Measurements from ENCODE around the gene EYS.
"Not testable (repeated sequence)": the region's sequence is repeated elsewhere in the genome, so short reads cannot be mapped to it uniquely, and the experiment has no call there.

The EYS gene

DNA sequence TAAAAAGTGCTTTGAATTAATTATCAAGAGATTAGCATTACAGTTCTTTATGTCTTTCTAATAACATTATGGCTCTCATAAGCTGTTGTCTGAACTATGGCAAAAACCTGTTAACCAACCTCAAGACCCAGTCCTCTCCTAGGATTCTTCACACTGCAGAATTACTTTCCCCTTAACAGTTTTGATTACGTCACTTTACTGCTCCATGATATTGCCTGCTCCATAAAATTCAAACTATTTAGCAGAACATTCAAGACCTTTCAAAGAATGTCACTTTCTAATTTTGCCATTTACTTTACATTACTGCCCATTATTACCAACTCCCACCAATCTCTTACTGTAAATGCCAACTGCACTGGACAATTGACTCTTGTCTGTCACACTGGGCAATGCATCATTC is 1227.9 kb downstream of the EYS start:
- DNase-seq (ENCODE audit: low read depth in 3 of 3) = no peak

DNA sequence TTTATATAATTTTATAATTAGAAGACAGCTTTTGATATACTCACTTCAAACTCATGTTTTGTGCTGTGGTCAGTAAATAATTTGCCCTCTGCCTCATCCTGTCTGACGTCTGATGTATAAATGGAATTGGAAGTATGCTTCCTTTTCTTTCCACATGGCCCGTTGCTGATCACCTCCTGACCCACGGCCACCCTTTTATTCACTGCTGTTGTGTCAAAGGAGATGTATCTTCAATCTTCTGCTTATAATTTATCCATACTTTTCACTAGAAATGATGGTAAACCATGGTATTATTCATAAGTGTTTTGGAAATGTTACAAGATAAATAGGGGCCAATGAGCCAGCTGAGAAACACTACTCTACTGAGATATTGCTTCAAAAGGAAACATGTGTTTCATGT is 1229.6 kb downstream of the EYS start:
- DNase-seq (ENCODE audit: low read depth in 3 of 3) = no peak

DNA sequence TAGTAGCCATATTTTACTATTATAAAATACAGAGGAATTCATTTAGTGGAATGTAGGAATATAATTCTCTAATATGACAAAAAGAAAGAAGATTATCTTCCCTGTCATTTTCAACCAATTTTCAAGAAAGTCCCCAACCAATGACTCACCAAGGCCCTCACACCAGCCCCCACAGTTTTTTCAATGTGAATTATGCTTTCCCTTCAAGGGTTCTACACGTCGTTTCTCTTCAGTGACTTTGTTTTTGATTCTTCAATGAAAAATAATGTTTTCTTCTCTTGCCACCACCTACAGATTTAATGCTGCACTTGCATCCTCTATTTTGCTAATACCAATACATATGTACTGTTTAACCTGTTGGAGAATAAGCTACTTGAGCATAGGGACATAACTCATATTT is 1230.1 kb downstream of the EYS start:
- DNase-seq (ENCODE audit: low read depth in 3 of 3) = no peak

DNA sequence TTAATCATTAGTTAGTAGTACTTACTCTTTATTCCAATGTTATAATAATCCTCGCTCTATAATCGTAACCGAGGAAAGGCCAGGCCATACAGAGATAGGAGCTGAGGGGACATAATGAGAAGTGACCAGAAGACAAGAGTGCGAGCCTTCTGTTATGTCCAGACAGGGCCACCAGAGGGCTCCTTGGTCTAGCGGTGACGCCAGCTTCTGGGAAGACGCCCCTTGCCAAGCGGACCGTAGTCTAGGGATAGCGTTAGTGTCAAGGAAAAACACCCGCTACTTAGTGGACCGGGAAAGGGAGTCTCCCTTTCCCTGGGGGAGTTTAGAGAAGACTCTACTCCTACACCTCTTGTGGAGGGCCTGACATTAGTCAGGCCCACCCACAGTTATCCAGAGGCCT is 1237.6 kb downstream of the EYS start:
- not testable (repeated sequence) for DNase-seq (ENCODE audit: low read depth in 3 of 3)

DNA sequence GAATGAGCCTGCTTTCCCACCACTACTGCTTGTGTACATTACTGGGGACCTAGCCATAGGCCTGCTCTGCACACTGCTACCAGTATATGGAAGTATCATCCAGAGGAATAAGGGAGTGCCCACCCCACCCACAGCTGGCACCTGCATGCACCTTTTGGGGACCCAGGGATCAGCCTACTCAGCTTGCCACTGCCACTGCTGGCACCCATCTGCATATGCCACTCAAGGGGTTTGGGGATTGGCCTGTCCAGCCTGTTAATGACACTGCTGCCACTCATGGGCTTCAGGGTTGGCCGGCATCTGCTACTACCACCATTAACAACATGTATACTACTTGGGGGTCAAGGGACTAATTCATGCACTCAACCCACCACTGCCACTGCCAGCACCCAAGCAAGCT is 1239.4 kb downstream of the EYS start:
- DNase-seq (ENCODE audit: low read depth in 3 of 3) = no peak

DNA sequence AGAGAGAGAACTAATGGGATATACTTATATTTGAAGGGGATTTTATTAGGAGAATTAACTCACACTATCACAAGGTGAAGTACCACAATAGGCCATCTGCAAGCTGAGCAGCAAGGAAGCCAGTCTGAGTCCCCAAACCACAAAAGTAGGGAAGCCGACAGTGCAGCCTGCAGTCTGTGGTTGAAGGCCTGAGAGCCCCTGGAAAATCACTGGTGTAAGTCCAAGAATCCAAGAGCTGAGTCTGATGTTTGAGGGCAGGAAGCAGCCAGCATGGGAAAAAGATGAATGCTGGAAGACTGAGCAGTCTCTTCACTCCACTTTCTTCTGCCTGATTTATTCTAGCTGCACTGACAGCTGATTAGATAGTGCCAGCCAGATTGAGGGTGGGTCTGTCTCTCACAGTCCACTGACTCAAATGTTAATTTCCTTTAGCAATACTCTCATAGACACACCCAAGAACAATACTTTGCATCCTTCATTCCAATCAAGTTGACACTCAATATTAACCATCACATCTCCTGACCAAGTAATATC is 1247.5 kb downstream of the EYS start:
- DNase-seq (ENCODE audit: low read depth in 3 of 3) = no peak

DNA sequence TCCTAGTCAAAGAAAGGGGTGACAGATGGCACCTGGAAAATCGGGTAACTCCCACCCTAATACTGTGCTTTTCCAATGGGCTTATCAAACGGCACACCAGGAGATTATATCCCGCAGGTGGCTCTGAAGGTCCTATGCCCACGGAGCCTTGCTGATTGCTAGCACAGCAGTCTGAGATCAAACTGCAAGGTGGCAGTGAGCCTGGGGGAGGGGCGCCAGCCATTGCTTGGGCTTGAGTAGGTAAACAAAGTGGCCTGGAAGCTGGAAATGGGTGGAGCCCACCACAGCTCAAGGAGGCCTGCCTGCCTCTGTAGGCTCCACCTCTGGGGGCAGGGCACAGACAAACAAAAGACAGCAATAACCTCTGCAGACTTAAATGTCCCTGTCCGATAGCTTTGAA is 1258.9 kb downstream of the EYS start:
- not testable (repeated sequence) for DNase-seq (ENCODE audit: low read depth in 3 of 3)

DNA sequence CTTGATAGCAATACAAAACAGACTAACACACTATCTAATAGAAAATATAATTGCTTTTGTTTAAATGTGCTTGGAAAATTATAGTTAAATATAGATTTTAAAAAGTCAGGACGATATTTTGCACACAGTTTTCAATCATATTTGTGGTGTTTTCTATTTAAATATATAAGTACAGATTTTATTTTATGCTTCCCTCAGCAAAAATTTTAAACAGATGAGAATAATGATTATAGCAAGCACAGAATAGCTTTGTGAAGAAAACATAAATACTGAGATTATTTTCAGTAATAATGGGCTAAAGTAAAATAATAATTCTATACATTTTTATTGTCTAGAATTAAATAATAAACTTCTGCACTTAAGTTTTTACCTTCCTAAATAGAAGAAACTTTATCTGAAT is 1262.0 kb downstream of the EYS start:
- no peak for DNase-seq (ENCODE audit: low read depth in 3 of 3)

DNA sequence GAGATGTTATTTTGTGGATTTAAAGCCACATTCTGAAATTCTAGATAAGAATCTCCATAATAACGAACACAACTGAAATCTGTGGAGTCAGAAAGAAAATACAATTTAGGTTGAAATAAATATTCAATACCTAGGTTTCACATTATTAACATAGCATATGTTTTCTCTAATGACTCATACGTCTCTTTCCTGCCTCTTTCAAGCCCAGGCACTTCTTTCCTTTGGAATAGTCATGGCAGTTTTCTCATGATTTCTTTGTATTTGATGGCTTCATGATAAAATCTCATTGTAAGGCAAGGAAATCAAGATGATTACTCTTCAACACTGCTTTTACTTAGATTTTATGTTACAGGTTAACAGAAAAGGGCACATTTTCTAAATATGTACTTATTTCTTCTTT is 1267.8 kb downstream of the EYS start:
- no peak for DNase-seq (ENCODE audit: low read depth in 3 of 3)

DNA sequence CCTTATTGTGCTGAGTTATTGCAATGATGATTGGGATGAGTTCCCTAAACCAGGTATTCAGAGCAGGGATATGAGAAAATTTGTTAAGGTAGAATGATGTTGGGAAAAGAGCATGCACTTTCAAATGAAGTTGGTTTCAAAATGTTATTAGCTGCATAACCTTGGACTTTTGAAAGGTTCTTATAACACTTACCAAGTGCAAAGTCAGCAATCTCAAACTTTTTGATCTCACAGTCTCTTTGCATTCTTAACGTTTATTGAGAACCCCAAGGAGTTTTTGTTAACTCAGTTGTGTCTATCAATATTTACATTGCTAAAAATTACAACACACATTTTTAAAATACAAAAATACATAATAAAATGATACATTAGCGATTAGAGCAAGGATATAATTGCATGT is 1269.0 kb downstream of the EYS start:
- DNase-seq (ENCODE audit: low read depth in 3 of 3) = no peak

DNA sequence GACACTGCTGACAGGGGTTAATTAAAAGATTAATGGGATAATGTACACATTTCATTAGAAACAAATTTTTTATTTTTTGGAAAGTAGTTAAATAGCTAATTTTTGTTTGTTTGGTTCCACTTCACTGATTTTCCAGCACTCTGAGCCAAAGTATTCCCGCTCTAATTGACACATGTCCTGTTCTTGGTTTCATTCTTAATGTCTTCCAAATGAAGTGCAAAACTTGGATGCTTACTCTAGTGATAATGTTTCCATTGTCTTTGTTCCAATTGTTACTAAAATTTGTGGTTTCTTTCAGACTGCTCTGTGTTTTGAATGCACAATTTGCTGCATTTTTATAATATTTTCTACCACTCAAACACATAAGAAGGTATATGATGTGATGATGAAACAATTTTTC is 1277.1 kb downstream of the EYS start:
- DNase-seq (ENCODE audit: low read depth in 3 of 3) = no peak

DNA sequence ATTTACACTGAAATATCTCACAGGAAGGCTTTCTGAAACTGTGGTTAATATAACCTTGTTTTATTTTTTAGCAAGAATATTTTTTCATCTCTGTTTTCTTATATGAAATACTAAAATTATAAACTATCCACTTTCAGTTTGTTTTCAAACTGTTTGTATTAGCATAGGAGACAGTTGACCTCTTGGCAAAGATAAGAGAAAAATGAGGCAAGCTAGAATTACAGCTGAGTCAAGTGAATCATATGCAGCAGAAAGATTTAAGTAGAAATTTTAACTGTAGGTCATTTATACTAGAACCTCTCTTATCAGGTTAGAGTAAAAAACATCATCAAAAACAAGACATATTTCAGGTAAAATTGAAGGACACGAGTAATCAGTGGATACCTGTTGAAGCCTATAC is 1278.8 kb downstream of the EYS start:
- DNase-seq (ENCODE audit: low read depth in 3 of 3) = no peak

DNA sequence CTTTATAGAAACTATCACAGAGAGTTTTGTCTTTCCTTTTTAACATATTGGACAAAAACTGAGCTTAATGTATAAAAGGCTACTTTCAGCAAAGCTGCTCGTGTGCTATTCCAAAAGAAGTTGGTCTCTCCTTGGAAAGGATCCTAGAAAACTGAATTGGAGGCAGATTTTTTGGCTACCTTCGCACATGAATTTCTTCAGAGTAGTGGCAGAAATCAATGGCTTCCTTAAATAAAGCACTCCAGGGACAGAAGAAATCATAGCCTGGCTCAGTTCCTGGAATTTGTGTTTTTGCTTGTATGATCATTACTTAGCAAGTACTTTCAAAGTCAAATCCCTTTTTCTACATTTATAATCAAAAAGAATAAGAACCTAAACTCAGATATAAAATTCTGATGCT is 1291.1 kb downstream of the EYS start:
- no peak for DNase-seq (ENCODE audit: low read depth in 3 of 3)

DNA sequence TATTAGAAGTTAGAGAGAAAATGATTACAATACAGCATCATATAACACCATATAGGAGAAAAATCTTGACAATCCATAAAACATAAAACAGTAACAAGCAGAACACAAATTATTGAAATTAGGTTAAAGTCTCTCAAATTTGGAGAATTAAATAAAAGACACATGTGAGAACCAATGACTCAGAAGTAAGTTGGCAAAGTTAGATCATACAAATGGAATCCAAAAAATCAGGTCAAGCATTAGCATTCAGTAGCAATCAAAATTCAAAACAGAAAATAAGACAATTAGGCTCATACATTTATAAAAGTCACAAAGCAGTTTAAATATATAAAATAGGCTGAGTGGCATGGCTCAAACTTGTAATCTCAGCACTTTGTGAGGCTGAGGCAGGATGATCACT is 1295.8 kb downstream of the EYS start:
- no peak for DNase-seq (ENCODE audit: low read depth in 3 of 3)

DNA sequence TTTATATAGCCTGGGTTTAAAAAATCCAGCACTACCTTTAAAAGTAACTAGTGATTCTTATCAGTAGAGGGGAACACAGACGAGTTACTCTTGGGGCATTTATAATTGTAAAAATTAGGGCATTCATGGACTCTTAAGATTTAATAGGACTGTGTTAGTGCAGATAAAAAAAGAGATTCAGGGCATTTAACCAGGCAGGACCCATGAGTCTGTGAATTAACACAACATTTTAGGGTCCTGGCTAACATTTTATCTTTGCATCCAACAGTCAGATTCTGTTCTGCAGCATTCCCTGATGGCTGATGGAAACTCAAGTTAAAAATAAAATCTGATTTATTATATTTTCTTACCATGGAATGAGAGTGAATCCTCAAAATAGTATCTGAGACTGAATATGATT is 1297.1 kb downstream of the EYS start:
- no peak for DNase-seq (ENCODE audit: low read depth in 3 of 3)

DNA sequence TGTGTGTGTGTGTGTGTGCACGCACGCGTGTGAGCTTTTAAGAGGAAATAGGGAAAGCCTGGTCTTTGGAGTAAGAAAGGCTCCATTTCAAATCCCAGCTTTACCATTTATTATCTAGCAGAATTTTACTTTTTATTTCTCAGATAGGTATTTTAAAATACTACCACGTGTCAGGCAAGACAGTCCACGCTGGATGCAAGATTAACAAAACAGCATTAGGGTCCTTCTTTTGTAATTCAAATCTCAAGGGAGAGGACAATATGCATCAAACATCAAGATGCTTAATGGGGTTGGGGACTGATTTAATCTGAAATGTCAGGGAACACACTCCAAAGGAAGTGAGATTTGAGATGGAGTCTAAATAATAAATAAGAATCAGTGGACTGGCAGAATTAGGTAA is 1302.6 kb downstream of the EYS start:
- DNase-seq (ENCODE audit: low read depth in 3 of 3) = no peak

DNA sequence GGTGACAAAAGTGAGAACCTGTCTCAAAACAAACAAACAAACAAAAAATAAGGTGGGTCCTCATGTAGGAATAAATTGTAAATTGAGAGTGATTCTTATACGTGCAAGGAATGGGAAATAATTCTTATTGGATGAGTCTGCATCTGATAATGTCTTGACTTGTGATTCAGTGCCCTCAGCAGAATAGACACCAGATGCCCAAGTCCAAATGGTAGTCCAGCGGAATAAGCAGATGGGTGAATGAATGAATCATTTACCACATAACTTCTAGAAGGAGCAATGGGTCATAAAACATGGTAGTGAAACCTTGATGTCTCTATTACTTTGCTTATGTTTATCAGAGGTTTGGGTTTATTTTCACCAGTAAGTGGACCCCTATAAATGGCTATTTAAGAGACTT is 1323.7 kb downstream of the EYS start:
- DNase-seq (ENCODE audit: low read depth in 3 of 3) = no peak

DNA sequence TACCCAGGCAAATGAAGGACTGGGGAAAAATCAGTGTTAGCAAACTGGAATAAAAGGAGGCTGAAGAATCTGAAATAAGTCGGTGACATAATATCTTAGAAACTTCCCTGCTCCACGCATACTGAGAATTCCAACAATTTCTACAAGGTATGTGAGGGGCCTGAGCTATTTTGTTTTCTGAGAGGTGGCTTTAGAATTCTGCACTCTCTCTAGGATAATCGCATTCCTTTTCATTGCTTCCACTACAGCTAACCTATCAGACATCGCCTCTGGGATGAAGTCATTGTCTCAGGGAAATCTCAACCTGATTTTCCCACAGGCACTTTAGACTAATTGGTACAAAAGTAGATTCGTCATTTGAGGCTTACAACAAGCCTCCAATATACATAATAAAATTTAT is 1330.6 kb downstream of the EYS start:
- no peak for DNase-seq (ENCODE audit: low read depth in 3 of 3)

DNA sequence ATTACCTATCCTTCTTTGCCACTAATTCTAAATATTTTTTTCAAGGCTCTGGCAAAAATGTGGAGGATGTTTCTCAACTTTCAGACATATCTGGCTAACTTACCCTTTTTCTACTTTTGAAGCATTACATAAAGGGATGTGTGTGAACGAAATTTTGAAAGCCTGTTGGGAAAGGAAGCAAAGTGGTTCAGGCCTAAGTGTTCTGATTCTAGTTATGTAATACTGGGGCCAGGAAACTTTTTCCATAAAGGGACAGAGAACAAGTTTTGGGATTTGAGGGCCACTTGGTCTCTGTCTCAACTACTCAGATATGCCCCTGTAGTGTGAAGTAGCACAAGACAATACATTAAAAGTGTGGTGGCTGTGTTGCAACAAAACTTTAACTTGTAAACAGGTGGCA is 1349.6 kb downstream of the EYS start:
- DNase-seq (ENCODE audit: low read depth in 3 of 3) = no peak

DNA sequence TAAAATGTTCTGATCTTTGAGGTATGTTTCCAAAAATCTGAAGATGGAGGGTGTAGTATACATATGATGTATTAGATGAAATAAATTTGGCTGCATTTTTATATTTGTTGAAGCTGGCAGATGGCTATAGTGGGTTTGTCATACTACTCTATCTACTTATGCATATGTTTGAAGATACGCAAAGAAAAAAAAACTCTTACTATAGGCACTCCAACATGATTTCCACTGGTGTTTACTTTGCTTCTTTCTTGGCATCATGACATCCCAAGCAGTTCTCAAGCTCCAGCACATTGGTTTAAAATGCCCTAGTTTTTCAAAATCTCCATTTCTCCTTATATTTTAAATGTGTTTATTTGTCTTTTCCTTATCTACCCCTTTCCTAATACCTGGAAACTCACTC is 1359.6 kb downstream of the EYS start:
- DNase-seq (ENCODE audit: low read depth in 3 of 3) = no peak

DNA sequence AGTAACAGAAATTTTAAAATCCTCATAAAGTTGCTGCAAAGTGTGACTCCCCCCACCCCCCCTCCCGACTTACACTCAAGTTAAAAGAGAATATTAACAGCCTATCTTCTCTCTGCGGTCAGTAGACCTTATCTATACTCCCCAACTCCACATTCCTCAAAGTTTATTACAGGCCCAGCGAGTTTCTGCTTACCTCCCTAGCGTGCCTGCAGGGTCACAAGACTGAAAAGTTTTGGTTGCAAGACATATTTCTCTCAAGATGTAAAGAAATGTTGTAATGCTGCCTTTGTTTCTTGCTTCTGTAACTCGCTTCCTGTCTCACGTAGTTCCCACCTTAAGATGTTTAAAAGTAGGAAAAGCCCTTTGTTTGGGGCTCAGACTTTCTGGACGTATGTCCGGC is 1371.8 kb downstream of the EYS start:
- DNase-seq (ENCODE audit: low read depth in 3 of 3) = no peak

DNA sequence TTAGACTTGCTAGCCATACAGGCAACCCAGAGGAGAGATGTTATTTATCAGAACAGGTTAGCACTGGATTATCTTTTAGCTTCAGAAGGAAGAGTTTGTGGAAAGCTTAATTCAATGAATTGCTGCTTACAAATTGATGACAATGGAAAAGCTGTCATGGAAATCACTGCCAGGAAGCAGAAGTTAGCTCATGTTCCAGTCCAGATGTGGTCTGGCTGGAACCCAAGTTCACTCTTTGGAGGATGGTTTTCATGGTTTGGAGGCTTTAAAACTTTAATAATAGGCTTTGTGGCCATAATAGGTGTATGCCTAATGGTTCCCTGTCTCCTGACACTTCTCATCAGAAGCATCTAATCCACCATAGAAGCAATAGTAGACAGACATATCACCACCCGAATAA is 1372.4 kb downstream of the EYS start:
- DNase-seq (ENCODE audit: low read depth in 3 of 3) = no peak

DNA sequence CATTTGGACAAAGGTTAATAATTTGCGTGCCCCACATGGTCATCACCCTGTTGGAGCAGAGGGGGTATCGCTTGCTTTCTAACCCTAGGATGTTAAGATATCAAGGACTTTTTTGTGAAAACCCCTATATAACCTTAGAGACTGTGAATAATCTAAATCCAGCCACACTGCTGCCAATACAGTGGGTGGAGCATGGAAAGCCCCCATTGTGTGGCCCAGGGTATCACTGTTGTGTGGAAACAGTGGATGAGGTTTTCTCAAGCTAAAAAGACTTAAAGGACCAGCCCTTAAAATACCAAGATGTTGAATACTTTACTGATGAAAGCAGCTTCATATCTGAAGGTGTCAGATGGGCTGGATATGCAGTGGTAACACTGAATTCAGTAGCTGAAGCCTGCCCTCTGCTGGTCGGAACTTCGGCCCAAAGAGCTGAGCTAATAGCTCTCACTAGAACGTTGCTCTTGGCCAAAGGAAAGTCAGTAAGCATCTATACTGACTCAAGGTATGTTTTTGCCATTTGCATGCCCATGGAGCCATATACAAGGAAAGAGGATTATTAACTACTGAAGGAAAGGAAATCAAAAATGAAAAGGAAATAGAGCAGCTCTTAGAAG is 1376.2 kb downstream of the EYS start:
- peak in 1 of 3 experiments; percentile 33 for DNase-seq (ENCODE audit: low read depth in 3 of 3)

DNA sequence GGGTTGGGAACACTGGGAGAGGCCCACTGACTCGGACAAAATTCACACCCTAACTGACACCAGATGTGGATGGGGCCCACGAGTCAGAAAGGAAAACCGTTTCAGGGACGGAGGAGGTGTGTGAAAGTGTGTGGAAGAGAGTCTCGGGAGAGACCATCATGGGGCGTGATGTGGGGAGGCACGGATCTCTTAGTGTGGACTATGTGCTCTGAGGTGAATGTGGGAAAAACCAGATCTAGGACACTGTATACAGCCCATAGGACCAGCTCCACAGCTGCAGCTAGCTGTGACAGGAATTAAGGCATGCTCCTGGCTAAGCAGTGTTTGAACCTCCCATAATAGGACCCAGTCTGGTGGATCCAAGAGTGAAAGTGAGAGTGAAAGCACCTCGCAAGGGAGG is 1380.1 kb downstream of the EYS start:
- no peak for DNase-seq (ENCODE audit: low read depth in 3 of 3)

Measured in stimulated activated CD4-positive, alpha-beta T cell treated with anti-CD3 and anti-CD28 coated beads, TNF-alpha, amount 100 ng/mL, for 24 hours (primary cell).